HCT116 (cell line): ENCODE measurements around the gene MAST4. TPM values are rescaled to one million over a fixed set of nuclear protein-coding genes. Genes with fewer than 3 reads are reported as not detected.

Experiments
- ATF3 ChIP-seq: IDR thresholded peaks from 2 replicates; pipeline ENCODE4 v1.6.1; 2012
- ELF1 ChIP-seq: IDR thresholded peaks from 2 replicates; pipeline ENCODE4 v1.6.1; 2012; ENCODE audit warnings: low read depth, borderline replicate concordance
- EZH2 ChIP-seq: fragments of 200-600 bp; sonication (generic); IDR thresholded peaks from 2 replicates; pipeline ENCODE4 v1.6.1; 2017; ENCODE audit warnings: antibody characterized with exemption, mixed run types
- EZH2phosphoT487 ChIP-seq: fragments of 200-600 bp; IDR thresholded peaks from 2 replicates; pipeline ENCODE4 v1.6.1; 2018; ENCODE audit warnings: antibody characterized with exemption, borderline replicate concordance
- FOSL1 ChIP-seq: IDR thresholded peaks from 2 replicates; pipeline ENCODE4 v1.6.1; 2012; ENCODE audit warnings: low read depth
- POLR2A ChIP-seq: IDR thresholded peaks from 2 replicates; pipeline ENCODE4 v1.7.0; 2011; ENCODE audit warnings: borderline replicate concordance; ENCODE audit not compliant: insufficient read depth, insufficient read length; ENCODE audit errors: extremely low read depth
- RAD21 ChIP-seq: IDR thresholded peaks from 2 replicates; pipeline ENCODE4 v1.6.1; 2012; ENCODE audit warnings: low read depth, mild to moderate bottlenecking
- REST ChIP-seq: IDR thresholded peaks from 2 replicates; pipeline ENCODE4 v1.6.1; 2012; ENCODE audit warnings: low read depth
- SIN3A ChIP-seq: IDR thresholded peaks from 2 replicates; pipeline ENCODE4 v1.6.1; 2012; ENCODE audit warnings: low read depth
- TCF7L2 ChIP-seq: IDR thresholded peaks from 2 replicates; pipeline ENCODE4 v1.7.0; 2011; ENCODE audit warnings: borderline replicate concordance, inconsistent platforms; ENCODE audit not compliant: insufficient read depth, insufficient read length; ENCODE audit errors: extremely low read depth
- YY1 ChIP-seq: IDR thresholded peaks from 2 replicates; pipeline ENCODE4 v1.6.1; 2011; ENCODE audit warnings: low read length, low read depth, moderate library complexity, mild to moderate bottlenecking; ENCODE audit not compliant: insufficient replicate concordance; ENCODE audit errors: extremely low read depth
- ZNF274 ChIP-seq: fragments of 200-500 bp; sonication (Bioruptor generic); IDR thresholded peaks from 2 replicates; pipeline ENCODE4 v1.6.1; 2014; ENCODE audit warnings: mild to moderate bottlenecking, low read depth, low read length, inconsistent platforms
- total RNA-seq: library from RNA; stranded (reverse); gene quantifications from one replicate; pipeline ENCODE4 v1.2.1, GENCODE V29; 2021; ENCODE audit not compliant: unreplicated experiment
- TF ChIP-seq, protein P1 (sequence below), 3 experiments: fragments of 200-600 bp in 1 of 3; sonication (generic) in 1 of 3; IDR thresholded peaks in 2 of 3; conservative IDR thresholded peaks in 1 of 3; 2 replicates each; pipeline ENCODE4 v1.5.1; 2012 to 2017; ENCODE audit warnings: low read depth in 2 of 3, low read length in 2 of 3, antibody characterized with exemption in 1 of 3, borderline replicate concordance in 1 of 3, control low read depth in 1 of 3, mild to moderate bottlenecking in 1 of 3, mixed read lengths in 1 of 3, mixed run types in 1 of 3, moderate library complexity in 1 of 3; ENCODE audit not compliant: insufficient read depth in 1 of 3

MAST4 gene
- total RNA-seq, 1 experiment from 2014 or later, result 1.1 TPM

DNA sequence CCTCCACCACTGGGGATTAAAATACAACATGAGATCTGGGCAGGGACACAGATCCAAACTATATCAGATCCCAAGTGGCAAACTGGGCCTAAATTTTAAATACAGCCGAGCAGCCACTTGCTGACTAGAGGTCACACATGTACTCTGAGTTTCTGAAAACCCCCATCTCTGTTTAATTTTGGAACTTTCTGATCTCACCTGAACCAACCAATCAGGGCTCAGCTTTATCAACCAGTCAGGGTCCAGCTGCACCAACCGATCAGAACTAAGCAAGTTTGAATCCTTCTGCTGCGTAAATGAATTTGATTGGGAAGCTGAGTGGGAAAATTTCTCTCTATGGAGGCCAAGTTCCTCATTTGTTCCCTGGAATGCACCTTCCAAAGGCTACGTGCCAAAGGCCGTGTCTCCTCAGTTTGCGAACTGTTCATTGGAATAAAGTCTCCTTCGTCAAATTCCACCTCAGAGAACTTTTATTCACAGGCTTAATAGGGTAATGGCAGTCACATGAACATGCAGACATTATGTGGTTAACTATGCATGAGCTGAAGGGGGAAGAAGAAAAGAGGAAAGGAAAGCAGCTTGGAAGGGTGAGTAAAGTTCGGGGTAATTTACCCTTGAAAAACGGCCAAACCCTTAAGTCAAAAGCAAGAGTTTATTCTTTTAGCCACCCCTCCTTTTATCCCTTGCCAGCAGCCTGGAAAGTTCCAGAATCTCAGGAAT is 596.7 kb downstream of the MAST4 start (continued):
- TF ChIP-seq REST (no peak), ATF3 (no peak), RAD21 (no peak), EZH2phosphoT487 (no peak), POLR2A (no peak), YY1 (no peak), EZH2 (no peak), SIN3A (no peak), FOSL1 (no peak), ELF1 (no peak), ZNF274 (no peak), TCF7L2 (no peak)
- TF ChIP-seq, protein P1, sequence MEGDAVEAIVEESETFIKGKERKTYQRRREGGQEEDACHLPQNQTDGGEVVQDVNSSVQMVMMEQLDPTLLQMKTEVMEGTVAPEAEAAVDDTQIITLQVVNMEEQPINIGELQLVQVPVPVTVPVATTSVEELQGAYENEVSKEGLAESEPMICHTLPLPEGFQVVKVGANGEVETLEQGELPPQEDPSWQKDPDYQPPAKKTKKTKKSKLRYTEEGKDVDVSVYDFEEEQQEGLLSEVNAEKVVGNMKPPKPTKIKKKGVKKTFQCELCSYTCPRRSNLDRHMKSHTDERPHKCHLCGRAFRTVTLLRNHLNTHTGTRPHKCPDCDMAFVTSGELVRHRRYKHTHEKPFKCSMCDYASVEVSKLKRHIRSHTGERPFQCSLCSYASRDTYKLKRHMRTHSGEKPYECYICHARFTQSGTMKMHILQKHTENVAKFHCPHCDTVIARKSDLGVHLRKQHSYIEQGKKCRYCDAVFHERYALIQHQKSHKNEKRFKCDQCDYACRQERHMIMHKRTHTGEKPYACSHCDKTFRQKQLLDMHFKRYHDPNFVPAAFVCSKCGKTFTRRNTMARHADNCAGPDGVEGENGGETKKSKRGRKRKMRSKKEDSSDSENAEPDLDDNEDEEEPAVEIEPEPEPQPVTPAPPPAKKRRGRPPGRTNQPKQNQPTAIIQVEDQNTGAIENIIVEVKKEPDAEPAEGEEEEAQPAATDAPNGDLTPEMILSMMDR (IDR thresholded peaks at IDR 0.05 in 2 of 3, conservative IDR thresholded peaks at IDR 0.05 in 1 of 3; ENCODE audit: borderline replicate concordance in 1 of 3, insufficient read depth in 1 of 3, low read depth in 2 of 3, low read length in 2 of 3), result no peak
- TF ChIP-seq, all 23 proteins: peak for 0
